ENCODE measurements around the gene PLXNA4.

The PLXNA4 gene

GRCh38 chr7:132560825-132561529 is 15.3 kb downstream of the PLXNA4 start:
- DNase-seq: no peak

GRCh38 chr7:132560105-132560504 is 16.2 kb downstream of the PLXNA4 start:
- DNase-seq: no peak

DNA sequence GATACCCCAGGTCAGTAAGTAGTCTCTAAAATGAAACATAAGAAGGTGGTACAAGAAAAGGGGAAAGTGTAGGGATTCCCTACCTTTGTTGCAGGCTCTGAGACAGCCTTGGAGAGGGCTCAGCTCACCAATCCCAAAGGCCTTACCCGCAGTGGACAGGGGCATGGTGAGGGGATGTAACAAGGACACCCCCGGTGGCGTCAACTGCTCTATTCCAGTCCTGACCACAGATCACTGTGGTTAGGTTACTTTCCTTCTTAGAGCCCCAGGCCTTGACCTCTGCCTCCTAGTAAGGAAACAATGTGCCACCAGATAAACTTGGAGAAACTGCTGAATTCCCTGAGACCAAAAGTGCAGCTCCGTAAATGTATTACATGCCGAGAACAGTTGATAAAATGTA is 17.5 kb downstream of the PLXNA4 start:
- no peak for DNase-seq

DNA sequence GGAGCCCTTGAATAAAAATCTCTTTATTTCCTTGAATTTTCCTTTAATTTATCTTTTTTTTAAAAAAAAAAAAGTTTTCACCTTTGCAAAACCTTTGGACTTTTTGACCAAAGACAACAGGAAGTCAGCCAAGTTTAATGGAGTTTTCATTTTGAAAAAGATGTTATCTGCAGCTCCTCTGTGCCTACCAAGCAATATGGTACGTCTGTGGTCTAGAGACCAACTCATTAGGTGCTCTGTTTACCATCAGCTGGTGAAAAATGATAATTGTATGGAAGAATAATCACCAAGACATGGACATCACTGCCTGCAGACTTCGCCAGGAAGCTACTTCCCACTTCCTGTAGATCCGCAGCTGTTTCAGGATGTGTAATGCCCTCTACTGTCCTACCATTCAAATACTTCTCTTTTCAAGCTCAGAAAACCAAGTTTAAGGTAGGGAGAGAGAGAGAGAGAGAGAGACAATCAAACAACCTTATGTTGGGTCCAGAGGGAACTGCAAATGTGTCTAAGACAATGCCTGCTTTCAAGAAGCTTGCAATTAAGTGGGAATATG is 18.7 kb downstream of the PLXNA4 start:
- no peak for DNase-seq

GRCh38 chr7:132554446-132554845 is 21.8 kb downstream of the PLXNA4 start:
- no peak for DNase-seq

DNA sequence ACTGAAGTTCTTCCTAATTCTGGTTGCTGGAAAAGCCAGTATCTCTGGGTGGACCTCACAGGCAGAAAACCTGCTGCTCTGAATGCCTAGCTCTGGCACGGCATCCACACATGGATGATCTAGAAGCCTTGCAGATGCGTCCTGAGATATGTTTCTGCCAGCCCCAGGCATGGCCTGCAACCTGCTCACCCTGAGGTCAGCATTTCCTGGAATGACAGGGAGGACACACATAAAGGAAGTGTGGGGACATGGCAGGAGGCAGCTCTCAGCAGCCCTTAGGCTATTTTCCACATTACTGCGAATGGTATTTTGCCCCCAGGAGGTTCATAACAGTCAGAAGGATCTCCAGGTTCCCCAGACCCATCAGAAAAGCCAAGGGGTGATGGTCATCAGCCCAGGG is 23.2 kb downstream of the PLXNA4 start:
- DNase-seq: no peak

DNA sequence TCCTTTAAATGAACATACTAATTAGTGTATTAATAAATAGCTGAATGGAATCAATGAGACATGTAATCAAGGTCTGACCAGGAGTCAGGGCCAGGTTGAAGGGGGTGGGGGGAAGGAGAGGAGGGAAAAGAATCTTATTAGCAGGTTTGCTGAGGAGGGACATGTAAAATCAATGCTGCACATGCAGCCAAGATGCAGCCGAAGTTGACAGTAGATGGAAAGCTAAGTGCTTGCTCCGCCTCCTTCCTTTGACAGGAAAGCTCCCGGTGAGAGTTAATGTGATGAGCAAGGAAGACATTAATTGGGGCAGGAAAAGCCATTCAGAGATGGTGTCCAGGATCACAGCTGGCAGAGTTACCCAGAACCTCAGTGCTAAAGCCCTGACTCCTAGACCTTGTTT is 24.4 kb downstream of the PLXNA4 start:
- DNase-seq: no peak

DNA sequence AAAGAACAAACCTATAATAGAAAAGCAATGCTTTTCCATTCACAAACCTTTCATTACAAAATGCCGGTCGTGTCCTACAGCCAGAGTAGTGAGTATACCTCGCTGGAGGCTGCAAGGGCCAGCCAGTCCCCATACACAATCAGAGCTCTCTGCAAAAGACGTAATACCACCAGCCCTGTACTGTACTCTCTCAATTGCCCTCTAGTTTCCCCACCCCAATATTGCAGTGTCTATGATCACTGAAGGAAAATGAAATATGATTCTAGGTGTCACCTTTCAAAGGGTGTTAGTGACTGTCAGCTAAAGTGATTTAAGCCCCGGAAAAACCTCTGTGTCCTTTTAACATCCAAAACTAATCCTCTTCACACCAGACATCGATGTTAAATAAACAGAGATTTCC is 24.8 kb downstream of the PLXNA4 start:
- DNase-seq: peak; percentile 11

DNA sequence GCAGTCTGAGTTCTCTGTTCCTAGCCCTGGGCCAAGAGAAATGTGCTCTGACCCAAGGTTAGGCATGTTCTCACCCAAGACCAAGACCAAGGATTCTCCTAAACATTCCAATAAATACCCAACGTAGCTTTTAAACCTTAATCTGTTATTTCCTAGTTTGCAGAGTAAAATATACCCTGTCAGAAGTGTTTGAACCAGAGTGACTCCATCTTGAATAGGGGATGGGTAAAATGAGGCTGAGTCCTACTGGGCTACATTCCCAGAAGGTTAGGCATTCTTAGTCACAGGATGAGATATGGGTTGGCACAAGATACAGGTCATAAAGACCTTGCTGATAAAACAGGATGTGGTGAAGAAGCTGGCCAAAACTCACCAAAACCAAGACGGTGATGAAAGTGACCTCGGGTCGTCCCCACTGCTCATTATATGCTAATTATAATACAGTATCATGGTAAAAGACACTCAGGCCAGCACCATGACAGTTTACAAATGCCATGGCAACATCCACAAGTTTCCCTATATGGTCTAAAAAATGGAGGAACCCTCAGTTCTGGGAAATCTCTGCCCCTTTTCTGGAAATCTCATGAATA is 27.7 kb downstream of the PLXNA4 start:
- DNase-seq: no peak

- DNase-seq: no peak
These were observed 28.4 kb downstream of the PLXNA4 start for GRCh38 chr7:132547821-132548220.

- DNase-seq: no peak
These were observed 29.7 kb downstream of the PLXNA4 start for GRCh38 chr7:132546366-132547127.

DNA sequence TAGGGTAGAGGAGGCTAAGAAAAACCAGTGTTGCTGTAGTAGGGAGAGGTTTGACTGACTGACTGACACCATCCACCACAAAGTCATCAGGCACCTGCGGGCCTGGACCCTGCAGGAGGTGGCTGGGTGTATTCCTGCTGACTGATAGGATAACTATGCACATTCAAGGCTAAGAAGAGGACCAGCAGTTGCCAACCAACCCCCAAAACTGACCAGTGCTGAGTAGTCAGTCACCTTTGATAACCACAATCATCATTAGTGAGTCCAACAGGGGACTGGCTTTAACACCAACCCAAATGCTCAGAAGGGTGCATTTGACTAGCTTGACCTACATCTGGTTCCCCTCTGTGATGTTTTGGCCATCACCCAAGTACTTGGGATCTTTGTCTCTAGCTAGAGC is 30.5 kb downstream of the PLXNA4 start:
- DNase-seq: no peak

DNA sequence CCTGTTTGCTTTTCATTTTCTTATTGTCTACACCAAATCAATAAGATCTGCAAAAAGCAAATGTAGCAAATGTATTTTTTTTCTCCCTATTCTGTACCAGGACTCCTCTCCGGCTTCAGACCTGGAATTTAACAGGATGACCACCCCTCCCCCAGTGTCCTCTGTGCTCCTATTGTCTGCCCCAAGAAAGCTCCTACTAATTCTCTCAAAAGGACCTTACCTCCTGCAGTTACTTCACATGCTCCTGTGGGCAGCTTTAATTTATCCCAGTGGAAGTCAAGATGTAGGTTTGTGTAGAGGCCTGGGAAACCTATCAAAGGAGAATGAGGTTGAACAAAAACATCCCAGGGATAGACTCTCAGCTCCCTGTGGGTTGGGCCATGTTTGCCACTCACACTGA is 31.3 kb downstream of the PLXNA4 start:
- no peak for DNase-seq

- DNase-seq: no peak
These were observed 32.2 kb downstream of the PLXNA4 start for GRCh38 chr7:132544025-132544424.

DNA sequence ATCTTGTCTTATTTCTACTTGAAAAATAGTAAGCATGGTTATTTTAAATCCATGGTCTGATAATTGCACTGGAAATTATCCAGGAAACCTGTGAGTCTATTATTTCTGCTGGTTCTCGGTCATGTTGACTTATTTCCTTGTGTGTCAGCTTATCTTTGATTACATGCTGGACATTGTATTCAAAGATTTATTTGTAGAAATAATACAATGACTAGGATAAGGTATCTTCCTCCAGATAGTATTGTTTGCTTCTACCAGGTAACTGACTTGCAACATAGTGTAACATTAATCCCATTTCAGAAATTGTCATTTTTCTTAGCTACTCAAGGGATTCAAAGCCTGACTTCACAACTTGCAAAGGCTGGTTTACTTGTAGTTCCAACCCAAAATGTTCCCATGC is 33.4 kb downstream of the PLXNA4 start:
- no peak for DNase-seq

- no peak for DNase-seq
These were observed 34.6 kb downstream of the PLXNA4 start for GRCh38 chr7:132541656-132542055.

DNA sequence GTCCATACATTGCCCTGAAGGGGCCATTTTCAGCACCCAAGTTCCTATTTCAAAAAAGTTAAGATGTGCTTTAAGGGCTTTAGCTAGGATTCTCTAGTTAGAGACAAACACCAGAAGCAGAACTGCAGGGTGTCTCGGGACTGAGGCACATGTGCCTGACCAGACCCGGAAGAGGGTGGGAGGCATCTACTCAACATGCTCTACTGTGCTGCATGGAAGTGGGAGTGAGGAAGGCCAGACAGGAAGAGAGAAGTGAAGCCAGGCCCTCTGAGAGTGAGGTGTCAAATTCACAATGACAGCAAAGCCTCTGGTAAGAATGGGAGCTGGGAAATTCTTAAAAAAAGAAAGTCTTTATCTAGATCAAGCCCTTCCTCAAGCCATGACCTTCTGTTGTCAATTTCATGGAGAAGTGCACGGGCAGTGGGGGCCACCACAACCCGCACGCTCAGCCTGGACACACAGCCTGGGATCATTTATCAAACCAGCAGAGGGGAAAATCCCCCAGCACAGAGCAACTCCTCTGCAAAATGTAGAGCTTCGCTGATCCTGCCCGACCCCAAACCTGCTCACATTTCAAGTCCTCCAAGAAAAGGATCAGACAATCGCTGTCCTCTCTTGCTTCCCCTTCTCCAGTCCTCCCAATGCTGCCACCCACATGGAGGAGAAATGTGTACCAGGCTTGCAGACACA is 38.7 kb downstream of the PLXNA4 start:
- DNase-seq: no peak

DNA sequence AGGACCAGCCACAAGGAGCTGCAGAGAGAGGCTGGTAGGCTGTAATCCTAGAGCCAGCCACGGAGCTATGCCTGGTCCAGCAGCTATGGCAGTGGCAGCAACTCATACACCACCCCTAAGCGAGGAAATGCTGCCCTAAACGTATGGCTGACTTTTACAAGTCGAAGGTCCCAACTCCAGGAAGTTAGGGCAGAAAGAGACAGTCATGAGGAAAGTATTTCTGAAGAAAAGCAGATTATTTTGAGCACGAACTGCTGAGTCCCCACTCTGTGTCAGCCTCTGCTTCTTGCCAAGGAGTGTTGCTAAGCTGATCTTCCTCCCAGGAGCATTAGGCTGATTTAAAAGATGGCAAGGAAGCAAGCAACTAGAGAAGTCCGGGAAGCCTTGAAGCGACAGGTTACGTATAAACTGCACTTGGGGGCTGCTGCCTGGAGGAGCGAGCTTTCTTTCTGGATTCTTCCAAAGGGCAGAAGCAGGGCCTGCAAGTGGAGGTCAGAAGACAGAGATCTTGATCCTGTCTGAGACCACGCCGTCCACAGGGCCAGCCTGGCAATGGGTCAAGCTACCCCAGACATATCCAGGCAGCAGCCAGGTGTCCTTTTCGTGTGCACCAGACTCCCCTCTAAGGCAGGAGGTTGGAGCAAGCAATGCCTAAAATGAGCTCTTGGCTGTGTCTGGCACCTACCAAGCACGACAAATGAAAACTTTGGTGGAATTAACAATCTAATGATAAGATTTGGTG is 39.4 kb downstream of the PLXNA4 start:
- DNase-seq: no peak

- DNase-seq: no peak
These were observed 42.4 kb downstream of the PLXNA4 start for GRCh38 chr7:132533916-132534315.

GRCh38 chr7:132532281-132532680 is 44.0 kb downstream of the PLXNA4 start:
- no peak for DNase-seq

DNA sequence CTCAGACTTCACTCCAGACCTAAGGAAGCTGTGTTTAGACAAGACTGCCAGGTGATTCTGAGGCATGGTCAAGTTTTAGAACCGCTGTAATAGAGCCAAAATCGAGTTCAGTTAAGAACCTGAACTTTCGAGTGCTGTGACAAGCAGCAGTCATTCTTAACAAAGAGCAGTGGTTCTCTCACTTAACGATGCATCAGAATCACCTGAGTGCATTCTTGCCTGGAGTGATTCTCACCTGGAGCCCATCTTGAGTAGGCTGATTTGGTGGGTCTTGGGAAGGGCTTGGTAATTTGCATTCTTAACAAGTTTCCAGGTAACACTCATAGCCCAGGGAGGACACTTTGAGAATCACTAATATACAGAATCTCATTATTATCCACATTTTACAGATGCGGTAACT is 44.7 kb downstream of the PLXNA4 start:
- no peak for DNase-seq

DNA sequence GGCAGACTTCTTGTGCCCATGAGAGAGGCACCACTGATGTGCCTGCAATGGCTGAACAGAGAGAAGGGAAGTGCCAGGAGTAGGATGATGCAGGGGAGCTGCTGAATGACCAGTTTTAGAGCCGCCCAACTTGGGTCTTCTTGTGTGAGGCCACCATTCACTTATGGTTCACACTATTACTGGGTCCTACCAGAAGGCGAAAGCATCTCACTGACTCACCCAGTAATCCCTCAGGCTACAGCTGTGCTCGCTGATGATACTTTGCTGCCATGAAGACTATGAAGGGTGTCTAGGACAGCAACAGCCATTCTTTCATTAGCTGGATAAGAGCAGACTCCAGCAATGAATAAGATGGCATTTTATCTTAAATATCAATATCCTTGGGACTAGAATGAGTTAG is 47.6 kb downstream of the PLXNA4 start:
- DNase-seq: no peak
